Muscle layer of colon (tissue), 2 donors: ENCODE results near the gene CREM.

Experiments used
- H3K27ac ChIP-seq: one replicate; pipeline ENCODE4 v1.7.0; 2013; ENCODE audit warnings: low read depth, mild to moderate bottlenecking, low read length, moderate library complexity
- H3K27me3 ChIP-seq, 2 donors: one replicate each; pipeline ENCODE4 v1.7.0; 2013; ENCODE audit warnings: low read length in 2 of 2, mild to moderate bottlenecking in 2 of 2; ENCODE audit not compliant: insufficient read depth in 2 of 2, control insufficient read depth in 1 of 2
- H3K36me3 ChIP-seq: one replicate; pipeline ENCODE4 v1.7.0; 2013; ENCODE audit warnings: mild to moderate bottlenecking, low read length; ENCODE audit not compliant: insufficient read depth
- H3K4me1 ChIP-seq: one replicate; pipeline ENCODE4 v1.7.0; 2013; ENCODE audit warnings: mild to moderate bottlenecking, low read length; ENCODE audit not compliant: insufficient read depth
- H3K4me3 ChIP-seq, 2 donors: one replicate each; pipeline ENCODE4 v1.7.0; 2013; ENCODE audit warnings: low read length in 2 of 2, low read depth in 1 of 2, mild to moderate bottlenecking in 1 of 2, moderate library complexity in 1 of 2
- H3K9ac ChIP-seq: one replicate; pipeline ENCODE4 v1.7.0; 2013; ENCODE audit warnings: low read length
- H3K9me3 ChIP-seq: one replicate; pipeline ENCODE4 v1.7.0; 2013; ENCODE audit warnings: mild to moderate bottlenecking, low read length
- donor health status: abdominal sarcoma.
- donor health status: Adenocarcinoma of cecum.

Gene CREM

GRCh38 chr10:35224045-35224740 is 97.5 kb downstream of the CREM start:
- Histone ChIP-seq H3K27me3 (no peaks in the 10 kb centered on the region), H3K9me3 (no peaks in the 10 kb centered on the region), H3K9ac (no peak overlapping the region), H3K4me3 (no peak overlapping the region), H3K4me1 (no peaks in the 10 kb centered on the region), H3K36me3 (no peaks in the 10 kb centered on the region), H3K27ac (no peak overlapping the region)

- H3K36me3 ChIP-seq = no peaks in the 10 kb centered on the region
- no peak overlapping the region for H3K4me3 ChIP-seq
- H3K27me3 ChIP-seq = no peaks in the 10 kb centered on the region
- no peak overlapping the region for H3K9ac ChIP-seq
- no peaks in the 10 kb centered on the region for H3K4me1 ChIP-seq
- no peak overlapping the region for H3K27ac ChIP-seq
- H3K9me3 ChIP-seq = no peaks in the 10 kb centered on the region
Observed at GRCh38 chr10:35225204-35225603, 98.6 kb downstream of the CREM start.

- Histone ChIP-seq H3K27ac (no peak overlapping the region), H3K36me3 (no peaks in the 10 kb centered on the region), H3K9ac (no peak overlapping the region)
Observed at GRCh38 chr10:35226507-35226906, 99.9 kb downstream of the CREM start.

GRCh38 chr10:35228058-35228457 is 101.4 kb downstream of the CREM start:
- Histone ChIP-seq H3K27ac (no peak overlapping the region), H3K4me3 (no peak overlapping the region), H3K9me3 (no peaks in the 10 kb centered on the region), H3K9ac (no peak overlapping the region), H3K27me3 (no peaks in the 10 kb centered on the region), H3K4me1 (no peaks in the 10 kb centered on the region), H3K36me3 (no peaks in the 10 kb centered on the region)

More at GRCh38 chr10:35226507-35226906, 99.9 kb downstream of the CREM start:
- Histone ChIP-seq H3K4me1 (no peaks in the 10 kb centered on the region), H3K4me3 (no peak overlapping the region), H3K9me3 (no peaks in the 10 kb centered on the region), H3K27me3 (no peaks in the 10 kb centered on the region)

GRCh38 chr10:35231646-35232045 is 105.0 kb downstream of the CREM start:
- H3K9ac ChIP-seq = no peak overlapping the region

GRCh38 chr10:35232527-35232926 is 105.9 kb downstream of the CREM start:
- no peaks in the 10 kb centered on the region for H3K36me3 ChIP-seq
- no peaks in the 10 kb centered on the region for H3K4me1 ChIP-seq
- no peak overlapping the region for H3K4me3 ChIP-seq
- H3K9ac ChIP-seq = no peak overlapping the region
- H3K27me3 ChIP-seq = no peaks in the 10 kb centered on the region
- H3K27ac ChIP-seq = no peak overlapping the region
- H3K9me3 ChIP-seq = no peaks in the 10 kb centered on the region

More at GRCh38 chr10:35231646-35232045, 105.0 kb downstream of the CREM start:
- Histone ChIP-seq H3K27ac (no peak overlapping the region), H3K36me3 (no peaks in the 10 kb centered on the region), H3K9me3 (no peaks in the 10 kb centered on the region), H3K4me1 (no peaks in the 10 kb centered on the region), H3K27me3 (no peaks in the 10 kb centered on the region), H3K4me3 (no peak overlapping the region)

GRCh38 chr10:35234073-35234472 is 107.4 kb downstream of the CREM start:
- H3K36me3 ChIP-seq = no peaks in the 10 kb centered on the region
- no peak overlapping the region for H3K27ac ChIP-seq
- no peak overlapping the region for H3K4me3 ChIP-seq
- H3K9me3 ChIP-seq = no peaks in the 10 kb centered on the region
- H3K4me1 ChIP-seq = no peaks in the 10 kb centered on the region
- no peaks in the 10 kb centered on the region for H3K27me3 ChIP-seq
- no peak overlapping the region for H3K9ac ChIP-seq

- no peaks in the 10 kb centered on the region for H3K9me3 ChIP-seq
- H3K27me3 ChIP-seq = no peaks in the 10 kb centered on the region
- H3K36me3 ChIP-seq = no peaks in the 10 kb centered on the region
- no peaks in the 10 kb centered on the region for H3K4me1 ChIP-seq
- H3K27ac ChIP-seq = no peak overlapping the region
- H3K9ac ChIP-seq = no peak overlapping the region
- H3K4me3 ChIP-seq = no peak overlapping the region
Observed at GRCh38 chr10:35236739-35237138, 110.1 kb downstream of the CREM start.

- no peak overlapping the region for H3K27ac ChIP-seq
- no peak overlapping the region for H3K4me3 ChIP-seq
- no peaks in the 10 kb centered on the region for H3K27me3 ChIP-seq
- H3K9me3 ChIP-seq = no peaks in the 10 kb centered on the region
- H3K9ac ChIP-seq = no peak overlapping the region
- H3K4me1 ChIP-seq = no peaks in the 10 kb centered on the region
- H3K36me3 ChIP-seq = no peaks in the 10 kb centered on the region
Observed at GRCh38 chr10:35237766-35238512, 111.3 kb downstream of the CREM start.

GRCh38 chr10:35244549-35244948 is 117.9 kb downstream of the CREM start:
- Histone ChIP-seq H3K4me3 (no peak overlapping the region), H3K27me3 (no peaks in the 10 kb centered on the region), H3K27ac (no peak overlapping the region), H3K36me3 (no peaks in the 10 kb centered on the region), H3K9ac (no peak overlapping the region), H3K4me1 (no peaks in the 10 kb centered on the region), H3K9me3 (no peaks in the 10 kb centered on the region)

GRCh38 chr10:35246770-35247343 is 120.2 kb downstream of the CREM start:
- Histone ChIP-seq H3K36me3 (no peaks in the 10 kb centered on the region), H3K27me3 (no peaks in the 10 kb centered on the region), H3K4me1 (no peaks in the 10 kb centered on the region), H3K4me3 (no peak overlapping the region), H3K9ac (no peak overlapping the region), H3K27ac (no peak overlapping the region), H3K9me3 (no peaks in the 10 kb centered on the region)
